Nephron progenitor cell (in vitro differentiated cells): ENCODE data around the gene EXD2.

Experiments used
- DNase-seq: peaks from one replicate; pipeline ENCODE4 v3.0.0; 2021
- H3K27ac Mint-ChIP-seq: 2 replicates; pipeline ENCODE4 v1.8.0; 2021; ENCODE audit warnings: mild to moderate bottlenecking, moderate library complexity, mixed read lengths
- H3K27me3 Mint-ChIP-seq: 2 replicates; pipeline ENCODE4 v1.8.0; 2021; ENCODE audit warnings: mild to moderate bottlenecking, low read depth, mixed read lengths; ENCODE audit not compliant: poor library complexity
- H3K36me3 Mint-ChIP-seq: 2 replicates; pipeline ENCODE4 v1.8.0; 2021; ENCODE audit warnings: low read depth, mixed read lengths
- H3K4me1 Mint-ChIP-seq: 2 replicates; pipeline ENCODE4 v1.8.0; 2021; ENCODE audit warnings: mixed read lengths
- H3K4me3 Mint-ChIP-seq: 2 replicates; pipeline ENCODE4 v1.8.0; 2021; ENCODE audit warnings: mild to moderate bottlenecking, moderate library complexity, mixed read lengths
- H3K9me3 Mint-ChIP-seq: 2 replicates; pipeline ENCODE4 v1.8.0; 2021; ENCODE audit warnings: mild to moderate bottlenecking, moderate library complexity, mixed read lengths
- TF ChIP-seq, protein P1 (sequence below): fragments of 200-600 bp; sonication (generic); IDR thresholded peaks from 2 replicates; pipeline ENCODE4 v1.5.0; 2021; ENCODE audit warnings: antibody characterized with exemption

EXD2 gene, protein sequence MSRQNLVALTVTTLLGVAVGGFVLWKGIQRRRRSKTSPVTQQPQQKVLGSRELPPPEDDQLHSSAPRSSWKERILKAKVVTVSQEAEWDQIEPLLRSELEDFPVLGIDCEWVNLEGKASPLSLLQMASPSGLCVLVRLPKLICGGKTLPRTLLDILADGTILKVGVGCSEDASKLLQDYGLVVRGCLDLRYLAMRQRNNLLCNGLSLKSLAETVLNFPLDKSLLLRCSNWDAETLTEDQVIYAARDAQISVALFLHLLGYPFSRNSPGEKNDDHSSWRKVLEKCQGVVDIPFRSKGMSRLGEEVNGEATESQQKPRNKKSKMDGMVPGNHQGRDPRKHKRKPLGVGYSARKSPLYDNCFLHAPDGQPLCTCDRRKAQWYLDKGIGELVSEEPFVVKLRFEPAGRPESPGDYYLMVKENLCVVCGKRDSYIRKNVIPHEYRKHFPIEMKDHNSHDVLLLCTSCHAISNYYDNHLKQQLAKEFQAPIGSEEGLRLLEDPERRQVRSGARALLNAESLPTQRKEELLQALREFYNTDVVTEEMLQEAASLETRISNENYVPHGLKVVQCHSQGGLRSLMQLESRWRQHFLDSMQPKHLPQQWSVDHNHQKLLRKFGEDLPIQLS

DNA sequence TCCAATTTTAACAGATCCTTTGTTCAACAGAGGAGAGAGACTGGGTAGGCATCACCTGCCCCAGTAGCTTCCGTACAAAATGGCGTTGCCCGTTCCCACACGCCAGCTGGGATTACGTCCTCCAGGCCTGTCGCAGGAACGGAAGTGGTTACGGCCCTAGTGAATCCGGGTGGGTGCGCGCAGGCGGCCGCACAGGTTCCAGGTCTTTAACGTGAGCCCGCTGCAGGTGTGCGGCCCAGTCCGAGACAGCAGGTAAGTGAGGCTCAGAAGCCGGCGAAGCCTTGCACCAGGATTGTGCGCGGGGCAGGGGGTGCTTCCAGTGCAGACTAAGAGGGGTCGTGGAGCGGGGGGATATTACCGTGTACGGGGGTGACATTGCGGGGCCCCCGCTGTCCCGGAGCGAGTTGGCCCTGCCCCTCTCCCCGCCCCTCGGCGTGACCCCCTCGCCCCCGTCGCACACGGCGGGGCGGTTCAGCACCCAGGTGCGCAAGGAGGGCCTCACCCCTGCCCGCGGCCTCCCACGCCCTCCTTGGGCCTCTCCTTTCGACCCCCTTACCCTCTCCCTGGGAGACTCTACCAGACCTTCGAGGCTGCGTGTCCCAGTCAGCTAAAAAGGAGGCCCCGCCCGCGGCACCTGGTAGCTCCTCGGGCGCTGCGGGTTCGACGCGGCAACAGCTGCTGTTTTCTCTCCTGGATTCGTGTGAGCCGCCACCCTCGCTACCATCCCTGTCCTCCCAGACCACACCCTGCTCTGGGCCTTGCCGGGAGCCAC is at the start of gene EXD2:
EXD2 (plus strand) TSS at position 159 of the 772 bp plus-strand sequence. CDS start 17,973 bp downstream, outside the sequence.
- Mint-ChIP-seq H3K27ac (peak within 1 kb of the TSS; percentile 34), H3K36me3 (peaks cover 4% of the 10 kb centered on the region), H3K27me3 (peaks cover 13% of the 10 kb centered on the region), H3K4me3 (peak within 1 kb of the TSS; percentile 94), H3K9me3 (no peaks in the 10 kb centered on the region), H3K4me1 (peaks cover 17% of the 10 kb centered on the region)
- TF ChIP-seq, protein P1, sequence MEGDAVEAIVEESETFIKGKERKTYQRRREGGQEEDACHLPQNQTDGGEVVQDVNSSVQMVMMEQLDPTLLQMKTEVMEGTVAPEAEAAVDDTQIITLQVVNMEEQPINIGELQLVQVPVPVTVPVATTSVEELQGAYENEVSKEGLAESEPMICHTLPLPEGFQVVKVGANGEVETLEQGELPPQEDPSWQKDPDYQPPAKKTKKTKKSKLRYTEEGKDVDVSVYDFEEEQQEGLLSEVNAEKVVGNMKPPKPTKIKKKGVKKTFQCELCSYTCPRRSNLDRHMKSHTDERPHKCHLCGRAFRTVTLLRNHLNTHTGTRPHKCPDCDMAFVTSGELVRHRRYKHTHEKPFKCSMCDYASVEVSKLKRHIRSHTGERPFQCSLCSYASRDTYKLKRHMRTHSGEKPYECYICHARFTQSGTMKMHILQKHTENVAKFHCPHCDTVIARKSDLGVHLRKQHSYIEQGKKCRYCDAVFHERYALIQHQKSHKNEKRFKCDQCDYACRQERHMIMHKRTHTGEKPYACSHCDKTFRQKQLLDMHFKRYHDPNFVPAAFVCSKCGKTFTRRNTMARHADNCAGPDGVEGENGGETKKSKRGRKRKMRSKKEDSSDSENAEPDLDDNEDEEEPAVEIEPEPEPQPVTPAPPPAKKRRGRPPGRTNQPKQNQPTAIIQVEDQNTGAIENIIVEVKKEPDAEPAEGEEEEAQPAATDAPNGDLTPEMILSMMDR: no peak
- peak; percentile 73 for DNase-seq

DNA sequence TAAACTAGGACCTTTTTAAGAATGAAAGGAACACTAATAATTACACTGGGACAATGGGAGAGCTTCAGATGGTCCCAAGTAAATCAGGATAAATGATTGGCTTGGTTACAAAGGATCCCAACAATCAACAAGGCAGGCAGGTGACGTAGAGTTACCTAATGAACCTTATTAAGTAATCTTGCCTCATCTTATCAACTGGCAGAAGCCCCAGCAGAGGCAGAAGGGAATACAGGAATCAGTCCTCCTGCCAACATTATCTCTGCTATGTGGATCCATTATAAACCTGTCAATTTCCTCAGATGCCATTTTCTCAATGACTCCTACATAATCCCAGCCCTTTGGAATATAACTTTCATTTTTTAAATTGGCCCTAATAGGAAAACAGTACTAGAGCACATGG is 49.7 kb upstream of the EXD2 start:
- TF ChIP-seq, protein P1: no peak
- H3K9me3 Mint-ChIP-seq: no peaks in the 10 kb centered on the region
- no peak overlapping the region for H3K27ac Mint-ChIP-seq
- no peak overlapping the region for H3K4me3 Mint-ChIP-seq
- peaks cover 33% of the 10 kb centered on the region for H3K36me3 Mint-ChIP-seq
- H3K4me1 Mint-ChIP-seq: peaks cover 42% of the 10 kb centered on the region
- no peak for DNase-seq
- H3K27me3 Mint-ChIP-seq: no peaks in the 10 kb centered on the region

DNA sequence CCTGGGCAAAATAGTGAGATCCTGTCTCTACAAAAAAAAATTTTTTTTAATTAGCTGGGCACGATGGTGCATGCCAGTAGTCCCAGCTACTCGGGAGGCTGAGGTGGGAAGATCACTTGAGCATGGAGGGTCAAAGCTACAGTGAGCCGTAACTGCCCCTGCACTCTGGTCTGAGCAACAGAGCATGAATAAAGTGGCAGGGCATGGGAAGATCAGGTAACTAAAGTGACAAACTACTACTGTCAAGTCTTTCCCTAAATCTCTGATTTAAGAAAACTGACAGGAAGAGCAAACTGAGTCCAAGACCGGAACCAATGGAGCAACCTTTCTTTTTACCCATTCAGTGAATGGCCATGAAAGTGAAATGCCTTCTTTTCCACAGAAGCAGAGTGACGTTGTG is 49.2 kb upstream of the EXD2 start:
- H3K27ac Mint-ChIP-seq: peak overlapping the region; percentile 61
- no peaks in the 10 kb centered on the region for H3K27me3 Mint-ChIP-seq
- peaks cover 42% of the 10 kb centered on the region for H3K4me1 Mint-ChIP-seq
- DNase-seq: peak; percentile 29
- H3K4me3 Mint-ChIP-seq: peak overlapping the region; percentile 1
- no peaks in the 10 kb centered on the region for H3K9me3 Mint-ChIP-seq
- TF ChIP-seq, protein P1: no peak
- H3K36me3 Mint-ChIP-seq: peaks cover 33% of the 10 kb centered on the region

DNA sequence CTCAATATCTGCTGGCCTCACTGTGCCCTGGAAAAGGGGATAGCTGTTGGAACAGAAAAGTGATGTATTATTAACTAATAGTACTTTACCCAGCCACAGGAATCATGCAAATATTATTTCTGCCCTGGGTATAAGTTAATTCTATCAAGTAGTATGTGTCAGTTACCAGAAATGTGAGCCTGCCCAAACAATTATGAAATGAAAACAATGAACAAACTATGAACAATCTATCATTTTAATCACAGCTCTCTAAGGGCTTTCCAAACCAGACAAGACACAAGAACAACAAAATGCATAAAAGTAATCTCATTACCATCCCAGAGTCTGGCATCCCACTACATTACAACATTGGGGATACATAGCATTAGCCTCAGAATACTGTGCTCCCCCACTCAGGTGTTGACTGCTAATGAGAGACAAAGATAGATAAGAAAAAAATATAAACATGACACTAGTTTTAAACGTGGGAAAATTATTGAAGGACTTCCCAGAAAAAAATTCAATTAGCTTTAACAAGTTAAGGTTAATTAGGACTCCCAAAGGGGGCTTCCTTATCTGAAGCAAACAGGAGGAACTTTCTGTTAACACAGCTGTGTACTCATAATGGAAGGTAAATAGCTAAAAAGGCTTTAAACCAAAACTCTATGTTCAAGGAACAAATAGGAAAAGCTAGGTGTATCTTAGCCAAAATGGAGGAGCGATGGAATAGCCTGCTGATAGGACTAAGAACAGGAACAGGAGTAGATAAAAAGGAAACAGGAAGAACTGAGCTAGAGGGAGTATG is 41.6 kb upstream of the EXD2 start:
- peak overlapping the region; percentile 95 for H3K4me3 Mint-ChIP-seq
- H3K36me3 Mint-ChIP-seq: peaks cover 32% of the 10 kb centered on the region
- H3K27me3 Mint-ChIP-seq: peaks cover under 1% of the 10 kb centered on the region
- DNase-seq: no peak
- TF ChIP-seq, protein P1: no peak
- H3K27ac Mint-ChIP-seq: no peak overlapping the region
- H3K9me3 Mint-ChIP-seq: no peaks in the 10 kb centered on the region
- peaks cover 35% of the 10 kb centered on the region for H3K4me1 Mint-ChIP-seq

DNA sequence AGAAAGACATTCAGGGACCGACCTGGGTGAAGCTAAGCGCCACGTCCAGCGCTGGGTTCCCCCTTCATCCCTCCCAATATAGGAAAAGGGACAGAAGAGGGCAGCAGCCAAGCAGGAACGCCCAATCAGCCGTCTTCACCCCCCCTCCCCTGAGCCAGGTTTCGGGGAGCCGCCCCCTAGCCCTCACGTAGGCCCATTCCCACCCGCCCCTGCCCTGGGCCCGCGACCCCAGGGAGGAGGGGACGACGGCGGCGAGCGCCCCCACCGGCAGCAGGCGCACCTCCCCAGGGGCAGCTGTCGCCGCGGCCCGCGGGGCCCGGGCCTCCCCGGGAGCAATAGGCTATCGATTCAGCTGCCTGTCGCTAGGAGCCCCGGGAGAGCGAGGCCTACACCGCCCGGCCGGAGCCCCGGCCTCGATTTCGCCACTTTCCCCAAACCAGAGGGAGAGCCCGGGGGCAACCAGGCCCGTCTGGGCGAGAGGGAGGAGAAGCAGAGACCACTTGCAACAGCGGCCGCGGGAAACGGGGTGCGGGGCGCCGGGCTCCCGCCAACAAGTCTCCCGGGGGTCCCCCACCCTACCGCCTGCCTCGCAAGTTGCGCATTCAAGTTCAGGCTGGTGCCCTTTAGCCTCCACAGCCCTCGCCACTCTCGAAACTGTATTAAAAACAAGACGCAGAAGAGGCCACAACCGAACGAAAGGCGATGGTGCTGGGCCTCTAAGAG is 39.7 kb upstream of the EXD2 start:
- peak overlapping the region; percentile 95 for H3K4me3 Mint-ChIP-seq
- no peaks in the 10 kb centered on the region for H3K9me3 Mint-ChIP-seq
- DNase-seq: peak; percentile 87
- TF ChIP-seq, protein P1: peak; percentile 54
- H3K4me1 Mint-ChIP-seq: peaks cover 42% of the 10 kb centered on the region
- H3K36me3 Mint-ChIP-seq: peaks cover 22% of the 10 kb centered on the region
- peaks cover 12% of the 10 kb centered on the region for H3K27me3 Mint-ChIP-seq
- H3K27ac Mint-ChIP-seq: peak overlapping the region; percentile 93
